ENCODE measurements around the gene ZNF385A. TPM values are rescaled to one million over a fixed set of nuclear protein-coding genes. Genes with fewer than 3 reads are reported as not detected.

Gene ZNF385A
- 5.9 and 11.5 TPM in 2 replicates for total RNA-seq

GRCh38 chr12:54384591-54385041, at the start of gene ZNF385A:
Gene ZNF385A (minus strand): TSS chr12:54384733. CDS start chr12:54384514, 219 bp downstream.

GRCh38 chr12:54419088-54419887, 34.8 kb upstream of the ZNF385A start, which contains the start of gene ITGA5:
Gene ITGA5 (minus strand): TSS chr12:54419266. CDS start chr12:54419198, 68 bp downstream.

GRCh38 chr12:54364413-54364812, 20.1 kb downstream of the ZNF385A start, which contains the start of gene GPR84:
Gene GPR84 (minus strand): TSS chr12:54364486. CDS start chr12:54363851, 635 bp downstream.

GRCh38 chr12:54324617-54325441, 59.7 kb downstream of the ZNF385A start, which contains the start of gene COPZ1:
Gene COPZ1 (plus strand): TSS chr12:54325131. CDS start chr12:54325164, 33 bp downstream.

Other genes with a start within 250 kb of the ZNF385A start
- 31.6 and 45.0 TPM in 2 replicates for gene SMUG1, start 195.7 kb downstream of the ZNF385A start, total RNA-seq
- 44.6 and 73.7 TPM in 2 replicates for gene CBX5, start 104.6 kb downstream of the ZNF385A start, total RNA-seq
- 330 and 435 TPM in 2 replicates for gene HNRNPA1, start 104.0 kb downstream of the ZNF385A start, total RNA-seq
- 0.63 TPM in 1 of 2 replicates, not detected in the other for gene NFE2, start 83.7 kb downstream of the ZNF385A start, total RNA-seq
- gene COPZ1, start 59.6 kb downstream of the ZNF385A start, total RNA-seq: 78.7 and 94.2 TPM in 2 replicates
- not detected in 2 replicates for gene GPR84, start 20.2 kb downstream of the ZNF385A start, total RNA-seq
- gene ITGA5, start 34.5 kb upstream of the ZNF385A start, total RNA-seq: 141 and 228 TPM in 2 replicates
- not detected in 2 replicates for gene GTSF1, start 88.9 kb upstream of the ZNF385A start, total RNA-seq
- gene NCKAP1L, start 113.0 kb upstream of the ZNF385A start, total RNA-seq: under 0.01 and 0.16 TPM in 2 replicates
- gene PDE1B, start 164.9 kb upstream of the ZNF385A start, total RNA-seq: under 0.01 and 1.9 TPM in 2 replicates
- gene PPP1R1A, start 203.9 kb upstream of the ZNF385A start, total RNA-seq: 0.98 and 6.1 TPM in 2 replicates